GM12801 (cell line): Measurements from ENCODE around the gene CCL14.

Experiments
- TF ChIP-seq, protein P1 (sequence below): IDR thresholded peaks from one replicate; pipeline ENCODE4 v1.5.1; 2011; ENCODE audit warnings: control low read depth; ENCODE audit not compliant: insufficient read length; ENCODE audit errors: extremely low read depth

CCL14 gene

DNA sequence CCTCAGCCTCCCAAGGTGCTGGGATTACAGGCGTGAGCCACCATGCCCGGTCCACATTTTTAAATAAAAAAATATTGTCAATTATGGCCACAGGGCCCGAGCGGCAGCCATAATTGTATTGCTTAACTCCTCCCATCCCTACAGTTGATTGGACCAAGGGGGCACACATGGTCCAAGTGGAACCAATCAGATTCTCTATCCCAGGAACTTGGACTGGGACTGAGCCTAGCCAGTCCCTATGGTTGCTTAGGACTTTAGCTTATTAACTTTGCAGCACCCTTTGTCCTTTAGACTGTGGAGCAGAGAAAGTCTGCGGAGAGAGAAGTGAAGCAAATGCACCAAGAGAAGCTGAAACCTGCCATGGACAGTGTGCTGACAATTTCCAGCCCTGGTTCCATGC, 50.5 kb downstream of the CCL14 start:
- TF ChIP-seq, protein P1, sequence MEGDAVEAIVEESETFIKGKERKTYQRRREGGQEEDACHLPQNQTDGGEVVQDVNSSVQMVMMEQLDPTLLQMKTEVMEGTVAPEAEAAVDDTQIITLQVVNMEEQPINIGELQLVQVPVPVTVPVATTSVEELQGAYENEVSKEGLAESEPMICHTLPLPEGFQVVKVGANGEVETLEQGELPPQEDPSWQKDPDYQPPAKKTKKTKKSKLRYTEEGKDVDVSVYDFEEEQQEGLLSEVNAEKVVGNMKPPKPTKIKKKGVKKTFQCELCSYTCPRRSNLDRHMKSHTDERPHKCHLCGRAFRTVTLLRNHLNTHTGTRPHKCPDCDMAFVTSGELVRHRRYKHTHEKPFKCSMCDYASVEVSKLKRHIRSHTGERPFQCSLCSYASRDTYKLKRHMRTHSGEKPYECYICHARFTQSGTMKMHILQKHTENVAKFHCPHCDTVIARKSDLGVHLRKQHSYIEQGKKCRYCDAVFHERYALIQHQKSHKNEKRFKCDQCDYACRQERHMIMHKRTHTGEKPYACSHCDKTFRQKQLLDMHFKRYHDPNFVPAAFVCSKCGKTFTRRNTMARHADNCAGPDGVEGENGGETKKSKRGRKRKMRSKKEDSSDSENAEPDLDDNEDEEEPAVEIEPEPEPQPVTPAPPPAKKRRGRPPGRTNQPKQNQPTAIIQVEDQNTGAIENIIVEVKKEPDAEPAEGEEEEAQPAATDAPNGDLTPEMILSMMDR = no peak

DNA sequence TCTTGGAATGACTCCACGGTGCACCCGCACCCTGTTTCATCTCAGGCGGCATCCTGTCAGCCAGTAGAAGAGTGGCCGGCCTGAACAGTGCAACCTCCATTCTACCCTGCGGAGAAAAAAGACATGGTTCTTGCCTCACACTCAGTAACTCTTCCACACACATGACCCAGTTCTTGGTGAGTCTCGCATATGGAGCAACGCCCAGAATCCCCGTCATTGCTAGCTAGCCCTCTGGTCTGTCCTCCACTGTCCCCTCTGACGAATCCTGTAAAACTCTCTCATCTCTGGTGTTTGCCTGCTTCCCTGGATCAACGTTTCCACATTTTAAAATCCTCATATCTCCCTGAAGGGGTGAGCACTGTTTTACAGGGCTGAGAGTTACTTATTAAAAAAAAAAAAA, 51.8 kb downstream of the CCL14 start:
- TF ChIP-seq, protein P1 = no peak
